ENCODE data around the gene NPSR1. TPM values are rescaled to one million over a fixed set of nuclear protein-coding genes. Genes with fewer than 3 reads are reported as not detected.
"Not testable (repeated sequence)": the region's sequence is repeated elsewhere in the genome, so short reads cannot be mapped to it uniquely, and the experiment has no call there.

Gene NPSR1, protein sequence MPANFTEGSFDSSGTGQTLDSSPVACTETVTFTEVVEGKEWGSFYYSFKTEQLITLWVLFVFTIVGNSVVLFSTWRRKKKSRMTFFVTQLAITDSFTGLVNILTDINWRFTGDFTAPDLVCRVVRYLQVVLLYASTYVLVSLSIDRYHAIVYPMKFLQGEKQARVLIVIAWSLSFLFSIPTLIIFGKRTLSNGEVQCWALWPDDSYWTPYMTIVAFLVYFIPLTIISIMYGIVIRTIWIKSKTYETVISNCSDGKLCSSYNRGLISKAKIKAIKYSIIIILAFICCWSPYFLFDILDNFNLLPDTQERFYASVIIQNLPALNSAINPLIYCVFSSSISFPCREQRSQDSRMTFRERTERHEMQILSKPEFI
- not detected for total RNA-seq

GRCh38 chr7:34657632-34658268 is at the start of gene NPSR1:
NPSR1 (plus strand) TSS chr7:34658218; CDS start chr7:34658413, 195 bp downstream.
- intact Hi-C loops (cut with DNase I), result no loop called here
- H3K4me3 ChIP-seq, result no peak within 1 kb of the TSS
- no peaks in the 10 kb centered on the region for H3K4me1 ChIP-seq
- no peaks in the 10 kb centered on the region for H3K27me3 ChIP-seq
- no peak within 1 kb of the TSS for H3K27ac ChIP-seq
- no peak for TF ChIP-seq CTCF (IDR thresholded peaks at IDR 0.05)
- DNase-seq (ENCODE audit: low spot score in 2 of 2), result no peak
- no peaks in the 10 kb centered on the region for H3K36me3 ChIP-seq
- no peaks in the 10 kb centered on the region for H3K9me3 ChIP-seq

GRCh38 chr7:34612661-34613060 is 45.4 kb upstream of the NPSR1 start:
- intact Hi-C loops (cut with DNase I), result no loop called here
- no peak for DNase-seq (ENCODE audit: low spot score in 2 of 2)
- TF ChIP-seq CTCF (IDR thresholded peaks at IDR 0.05), result no peak

DNA sequence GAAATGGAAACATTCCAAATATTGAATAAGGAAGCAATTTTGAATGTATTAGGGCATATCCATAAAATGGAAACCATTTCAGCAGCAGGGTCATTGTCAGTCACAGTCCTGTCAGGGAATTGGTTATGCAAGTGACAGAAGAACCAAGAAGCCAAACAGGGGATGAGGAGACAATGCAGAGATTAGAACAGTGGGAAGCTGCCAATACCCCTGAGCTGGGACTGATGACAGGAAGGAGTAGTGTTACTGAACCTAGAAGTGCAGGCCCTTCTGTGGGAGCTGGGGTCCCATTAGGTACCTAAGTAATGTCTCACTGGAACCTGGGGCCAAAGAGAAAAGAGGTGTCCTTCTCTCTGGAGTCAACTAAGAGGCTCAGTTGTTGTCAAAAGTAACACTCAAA is 37.6 kb upstream of the NPSR1 start:
- intact Hi-C loops (cut with DNase I), result no loop called here
- no peak overlapping the region for H3K27ac ChIP-seq
- TF ChIP-seq CTCF (IDR thresholded peaks at IDR 0.05), result no peak
- DNase-seq (ENCODE audit: low spot score in 2 of 2), result no peak
- no peak overlapping the region for H3K4me3 ChIP-seq
- H3K4me1 ChIP-seq, result no peaks in the 10 kb centered on the region
- H3K36me3 ChIP-seq, result no peaks in the 10 kb centered on the region
- H3K9me3 ChIP-seq, result no peaks in the 10 kb centered on the region
- H3K27me3 ChIP-seq, result no peaks in the 10 kb centered on the region

More at GRCh38 chr7:34612661-34613060, 45.4 kb upstream of the NPSR1 start:
- no peak overlapping the region for H3K27ac ChIP-seq
- no peaks in the 10 kb centered on the region for H3K4me1 ChIP-seq
- no peak overlapping the region for H3K4me3 ChIP-seq
- H3K9me3 ChIP-seq, result no peaks in the 10 kb centered on the region
- no peaks in the 10 kb centered on the region for H3K36me3 ChIP-seq
- H3K27me3 ChIP-seq, result no peaks in the 10 kb centered on the region

DNA sequence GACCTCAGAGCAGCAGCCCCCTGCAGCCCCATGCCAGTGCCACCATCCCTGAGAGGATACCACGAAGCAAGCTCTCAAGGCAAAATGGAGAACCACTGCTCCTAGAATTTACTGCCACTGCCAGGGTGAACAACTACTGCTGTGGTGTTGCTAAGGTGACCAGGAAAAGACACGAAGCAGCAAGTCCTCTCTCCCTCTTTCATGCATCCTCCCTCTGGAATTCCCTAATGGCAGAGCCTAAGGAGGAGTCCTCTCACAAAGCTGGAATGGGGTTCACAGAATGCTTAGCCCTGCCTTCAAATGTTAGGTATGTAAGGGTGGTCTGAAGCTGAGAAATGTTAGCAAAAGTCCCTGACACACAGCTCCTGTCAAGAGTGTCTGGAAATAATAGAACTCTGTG is 35.8 kb upstream of the NPSR1 start:
- Histone ChIP-seq H3K27me3 (no peaks in the 10 kb centered on the region), H3K36me3 (no peaks in the 10 kb centered on the region), H3K9me3 (no peaks in the 10 kb centered on the region), H3K27ac (no peak overlapping the region), H3K4me3 (no peak overlapping the region), H3K4me1 (no peaks in the 10 kb centered on the region)
- DNase-seq (ENCODE audit: low spot score in 2 of 2), result no peak
- no peak for TF ChIP-seq CTCF (IDR thresholded peaks at IDR 0.05)
- intact Hi-C loops (cut with DNase I), result no loop called here

DNA sequence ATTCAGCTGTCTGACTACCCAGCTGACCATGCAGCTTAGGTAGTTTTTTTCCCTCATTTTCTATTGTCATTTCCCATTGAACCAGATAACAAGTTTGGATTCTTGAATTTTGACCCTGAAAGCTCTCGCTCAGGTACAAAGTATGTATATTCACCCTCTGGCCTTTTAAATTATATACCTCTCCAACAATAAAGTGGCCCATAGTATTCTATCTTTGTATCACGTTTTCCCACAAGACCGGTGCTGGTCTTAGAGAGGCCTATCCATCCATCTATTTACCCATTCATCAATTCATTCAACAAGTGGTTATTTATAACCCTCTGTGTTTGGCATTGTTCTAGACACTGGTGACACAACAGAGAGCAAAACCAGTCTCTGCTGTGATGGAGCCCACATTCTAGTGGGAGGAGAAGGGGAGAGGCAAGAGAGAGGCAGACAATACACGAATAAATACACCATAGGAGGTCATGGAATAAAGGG is 35.2 kb upstream of the NPSR1 start:
- TF ChIP-seq CTCF (IDR thresholded peaks at IDR 0.05), result no peak
- Histone ChIP-seq H3K27me3 (no peaks in the 10 kb centered on the region), H3K4me1 (no peaks in the 10 kb centered on the region), H3K4me3 (no peak overlapping the region), H3K36me3 (no peaks in the 10 kb centered on the region), H3K9me3 (no peaks in the 10 kb centered on the region), H3K27ac (no peak overlapping the region)
- intact Hi-C loops (cut with DNase I), result no loop called here
- DNase-seq (ENCODE audit: low spot score in 2 of 2), result no peak

DNA sequence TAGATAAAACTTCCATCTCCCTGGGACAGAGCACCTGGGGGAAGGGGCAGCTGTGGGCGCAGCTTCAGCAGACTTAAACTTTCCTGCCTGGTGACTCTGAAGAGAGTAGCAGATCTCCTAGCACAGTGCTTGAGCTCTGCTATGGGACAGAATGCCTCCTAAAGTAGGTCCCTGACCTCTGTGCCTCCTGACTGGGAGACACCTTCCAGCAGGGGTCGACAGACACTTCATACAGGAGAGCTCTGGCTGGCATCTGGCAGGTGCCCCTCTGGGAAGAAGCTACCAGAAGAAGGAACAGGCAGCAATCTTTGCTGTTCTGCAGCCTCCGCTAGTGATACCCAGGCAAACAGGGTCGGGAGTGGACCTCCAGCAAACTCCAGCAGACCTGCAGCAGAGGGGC is 29.4 kb upstream of the NPSR1 start:
- H3K9me3 ChIP-seq; H3K27me3 ChIP-seq; H3K27ac ChIP-seq; H3K36me3 ChIP-seq; intact Hi-C loops (cut with DNase I); H3K4me3 ChIP-seq; DNase-seq (ENCODE audit: low spot score in 2 of 2); H3K4me1 ChIP-seq: not testable (repeated sequence)
